Keratinocyte (primary cell): ENCODE data around the gene GJA5.

ENCODE experiments used
- CTCF ChIP-seq, 3 experiments: IDR thresholded peaks in 1 of 3; conservative IDR thresholded peaks in 1 of 3; optimal IDR thresholded peaks in 1 of 3; 2 replicates in 2 of 3; 3 replicates in 1 of 3; pipeline versions ENCODE3 to v1.5.1; 2011; ENCODE audit warnings: low read length in 3 of 3, mild to moderate bottlenecking in 3 of 3, moderate library complexity in 2 of 3, control low read depth in 1 of 3, inconsistent platforms in 1 of 3; ENCODE audit not compliant: insufficient read depth in 2 of 3; ENCODE audit errors: extremely low read depth in 1 of 3
- EZH2 ChIP-seq: IDR thresholded peaks from one replicate; pipeline ENCODE4 v1.6.1; 2012; ENCODE audit warnings: inconsistent platforms, mild to moderate bottlenecking, low read length, moderate library complexity

- TF ChIP-seq CTCF (optimal IDR thresholded peaks at IDR 0.05 in 1 of 3, IDR thresholded peaks at IDR 0.05 in 1 of 3, conservative IDR thresholded peaks at IDR 0.05 in 1 of 3; ENCODE audit: extremely low read depth in 1 of 3, insufficient read depth in 2 of 3, low read length in 3 of 3) (no peak), EZH2 (no peak)
These were observed 17.3 kb upstream of the GJA5 start for GRCh38 chr1:147777694-147778093.
